ENCODE results near the gene DLGAP1.

DLGAP1 gene

GRCh38 chr18:4233468-4233867 lies 221.6 kb downstream of the DLGAP1 start:
- Histone ChIP-seq H3K27ac (replicated peaks) (no peak overlapping the region), H3K4me3 (replicated peaks; ENCODE audit: insufficient read depth, low read length) (no peak overlapping the region), H3K27me3 (ENCODE audit: insufficient read depth, poor library complexity, severe bottlenecking) (peaks cover 2% of the 10 kb centered on the region)
- TF ChIP-seq POLR2AphosphoS5 (IDR thresholded peaks at IDR 0.05; ENCODE audit: low read depth) = no peak
- TF ChIP-seq SPI1 (IDR thresholded peaks at IDR 0.05; ENCODE audit: borderline replicate concordance, low read depth) = no peak
- no peak for TF ChIP-seq GABPA (IDR thresholded peaks at IDR 0.05; ENCODE audit: low read depth)
- TF ChIP-seq, protein P1, sequence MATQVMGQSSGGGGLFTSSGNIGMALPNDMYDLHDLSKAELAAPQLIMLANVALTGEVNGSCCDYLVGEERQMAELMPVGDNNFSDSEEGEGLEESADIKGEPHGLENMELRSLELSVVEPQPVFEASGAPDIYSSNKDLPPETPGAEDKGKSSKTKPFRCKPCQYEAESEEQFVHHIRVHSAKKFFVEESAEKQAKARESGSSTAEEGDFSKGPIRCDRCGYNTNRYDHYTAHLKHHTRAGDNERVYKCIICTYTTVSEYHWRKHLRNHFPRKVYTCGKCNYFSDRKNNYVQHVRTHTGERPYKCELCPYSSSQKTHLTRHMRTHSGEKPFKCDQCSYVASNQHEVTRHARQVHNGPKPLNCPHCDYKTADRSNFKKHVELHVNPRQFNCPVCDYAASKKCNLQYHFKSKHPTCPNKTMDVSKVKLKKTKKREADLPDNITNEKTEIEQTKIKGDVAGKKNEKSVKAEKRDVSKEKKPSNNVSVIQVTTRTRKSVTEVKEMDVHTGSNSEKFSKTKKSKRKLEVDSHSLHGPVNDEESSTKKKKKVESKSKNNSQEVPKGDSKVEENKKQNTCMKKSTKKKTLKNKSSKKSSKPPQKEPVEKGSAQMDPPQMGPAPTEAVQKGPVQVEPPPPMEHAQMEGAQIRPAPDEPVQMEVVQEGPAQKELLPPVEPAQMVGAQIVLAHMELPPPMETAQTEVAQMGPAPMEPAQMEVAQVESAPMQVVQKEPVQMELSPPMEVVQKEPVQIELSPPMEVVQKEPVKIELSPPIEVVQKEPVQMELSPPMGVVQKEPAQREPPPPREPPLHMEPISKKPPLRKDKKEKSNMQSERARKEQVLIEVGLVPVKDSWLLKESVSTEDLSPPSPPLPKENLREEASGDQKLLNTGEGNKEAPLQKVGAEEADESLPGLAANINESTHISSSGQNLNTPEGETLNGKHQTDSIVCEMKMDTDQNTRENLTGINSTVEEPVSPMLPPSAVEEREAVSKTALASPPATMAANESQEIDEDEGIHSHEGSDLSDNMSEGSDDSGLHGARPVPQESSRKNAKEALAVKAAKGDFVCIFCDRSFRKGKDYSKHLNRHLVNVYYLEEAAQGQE (IDR thresholded peaks at IDR 0.05; ENCODE audit: insufficient replicate concordance, low read depth) = no peak
- no peak for TF ChIP-seq CTCF (IDR thresholded peaks at IDR 0.05; ENCODE audit: insufficient read depth, low read length)
- no peak for DNase-seq (ENCODE audit: low read depth in 1 of 2, low spot score in 1 of 2)

DNA sequence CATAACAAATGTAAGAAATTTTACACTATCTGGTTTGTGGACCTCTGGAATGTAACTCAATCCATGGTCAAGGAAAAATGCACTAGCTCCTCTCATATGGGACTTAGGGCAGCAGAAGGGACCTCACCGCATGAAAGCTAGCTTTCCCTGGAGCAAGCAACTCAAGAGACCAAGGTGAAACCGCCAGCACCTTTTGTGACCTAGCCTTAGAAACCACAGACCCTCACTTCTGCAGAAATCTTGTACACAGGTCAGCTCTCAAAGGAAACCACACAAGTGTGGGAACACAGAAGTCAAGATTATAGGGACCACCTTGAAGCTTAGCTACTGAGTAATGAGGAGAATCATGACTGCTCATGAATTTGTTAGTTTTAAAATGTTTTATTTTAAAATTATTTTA lies 222.5 kb downstream of the DLGAP1 start:
- H3K27me3 ChIP-seq (ENCODE audit: insufficient read depth, poor library complexity, severe bottlenecking) = peaks cover 2% of the 10 kb centered on the region
- no peak overlapping the region for H3K27ac ChIP-seq (replicated peaks)
- TF ChIP-seq CTCF (IDR thresholded peaks at IDR 0.05; ENCODE audit: insufficient read depth, low read length) = no peak
- H3K4me3 ChIP-seq (replicated peaks; ENCODE audit: insufficient read depth, low read length) = no peak overlapping the region
- DNase-seq (ENCODE audit: low read depth in 1 of 2, low spot score in 1 of 2) = no peak

GRCh38 chr18:4231260-4231659 lies 223.8 kb downstream of the DLGAP1 start:
- H3K27ac ChIP-seq (replicated peaks) = no peak overlapping the region
- peaks cover 2% of the 10 kb centered on the region for H3K27me3 ChIP-seq (ENCODE audit: insufficient read depth, poor library complexity, severe bottlenecking)
- no peak for DNase-seq (ENCODE audit: low read depth in 1 of 2, low spot score in 1 of 2)
- no peak for TF ChIP-seq CTCF (IDR thresholded peaks at IDR 0.05; ENCODE audit: insufficient read depth, low read length)
- no peak for TF ChIP-seq SPI1 (IDR thresholded peaks at IDR 0.05; ENCODE audit: borderline replicate concordance, low read depth)
- no peak for TF ChIP-seq POLR2AphosphoS5 (IDR thresholded peaks at IDR 0.05; ENCODE audit: low read depth)
- TF ChIP-seq, protein P1 (IDR thresholded peaks at IDR 0.05; ENCODE audit: insufficient replicate concordance, low read depth) = no peak
- H3K4me3 ChIP-seq (replicated peaks; ENCODE audit: insufficient read depth, low read length) = no peak overlapping the region

DNA sequence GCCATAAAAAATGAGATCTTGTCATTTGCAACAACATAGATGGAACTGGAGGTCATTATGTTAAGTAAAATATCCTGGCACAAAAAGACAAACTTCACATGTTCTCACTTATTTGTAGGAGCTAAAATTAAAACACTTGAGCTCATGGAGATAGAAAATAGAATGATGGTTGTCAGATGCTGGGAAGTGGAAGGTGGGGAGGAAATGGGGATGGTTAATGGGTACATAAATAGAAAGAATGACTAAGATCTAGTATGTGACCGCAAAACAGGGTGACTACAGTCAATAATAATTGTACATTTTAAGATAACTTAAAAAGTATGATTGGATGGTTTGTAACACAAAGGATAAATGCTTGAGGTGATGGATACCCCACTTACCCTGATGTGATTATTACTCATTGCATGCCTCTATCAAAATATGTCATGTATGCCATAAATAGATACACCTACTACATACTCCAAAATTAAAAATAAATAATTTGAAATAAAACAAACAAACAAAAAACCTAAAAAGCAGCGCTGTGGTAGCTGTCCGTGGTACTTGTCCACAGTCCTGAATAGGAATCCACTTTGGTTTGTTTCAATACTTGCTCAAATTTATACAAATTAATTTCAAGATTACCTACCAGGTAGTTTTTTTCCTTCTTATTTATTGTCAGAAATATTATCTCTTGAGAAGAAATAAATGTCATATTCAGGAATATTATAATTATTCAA lies 224.5 kb downstream of the DLGAP1 start:
- no peak for DNase-seq (ENCODE audit: low read depth in 1 of 2, low spot score in 1 of 2)
- no peak overlapping the region for H3K4me3 ChIP-seq (replicated peaks; ENCODE audit: insufficient read depth, low read length)
- H3K27ac ChIP-seq (replicated peaks) = no peak overlapping the region
- no peak for TF ChIP-seq GABPA (IDR thresholded peaks at IDR 0.05; ENCODE audit: low read depth)
- TF ChIP-seq SPI1 (IDR thresholded peaks at IDR 0.05; ENCODE audit: borderline replicate concordance, low read depth) = no peak
- TF ChIP-seq, protein P1 (IDR thresholded peaks at IDR 0.05; ENCODE audit: insufficient replicate concordance, low read depth) = peak; percentile 92
- TF ChIP-seq POLR2AphosphoS5 (IDR thresholded peaks at IDR 0.05; ENCODE audit: low read depth) = no peak
- TF ChIP-seq CTCF (IDR thresholded peaks at IDR 0.05; ENCODE audit: insufficient read depth, low read length) = no peak
- H3K27me3 ChIP-seq (ENCODE audit: insufficient read depth, poor library complexity, severe bottlenecking) = peaks cover 2% of the 10 kb centered on the region

Measured in HL-60 (cell line).